ENCODE measurements around the gene CCDC90B. TPM values are rescaled to one million over a fixed set of nuclear protein-coding genes. Genes with fewer than 3 reads are reported as not detected.

Gene CCDC90B
- total and polyA plus RNA-seq, 4 donors = 18.8 to 40.5 (median 28.1) TPM

GRCh38 chr11:83219095-83219494 is 67.1 kb downstream of the CCDC90B start:
- no peak overlapping the region for H3K4me3 ChIP-seq (ENCODE audit: low read depth in 1 of 3, low read length in 3 of 3)
- H3K9ac ChIP-seq (ENCODE audit: low read depth in 1 of 2, low read length in 2 of 2) = no peak overlapping the region
- 81% methylated on average over 8 of the region's 8 CpGs for WGBS
- no peak for TF ChIP-seq TAF1 (conservative IDR thresholded peaks at IDR 0.05)
- TF ChIP-seq FOXA2 (IDR thresholded peaks at IDR 0.05) = no peak
- no peak for TF ChIP-seq ZBTB33 (IDR thresholded peaks at IDR 0.05)
- TF ChIP-seq CTCF (IDR thresholded peaks at IDR 0.05; ENCODE audit: low read depth, low read length, missing input control) = peak; percentile 32
- TF ChIP-seq HNF4G (IDR thresholded peaks at IDR 0.05) = no peak
- peak; percentile 34 to 48 for TF ChIP-seq RAD21 (IDR thresholded peaks at IDR 0.05)
- no peak for TF ChIP-seq EGR1 (IDR thresholded peaks at IDR 0.05; ENCODE audit: low read depth in 2 of 2)
- no peak for TF ChIP-seq YY1 (IDR thresholded peaks at IDR 0.05)
- DNase-seq (ENCODE audit: low spot score) = no peak
- no peaks in the 10 kb centered on the region for H3K27me3 ChIP-seq (ENCODE audit: control insufficient read depth in 4 of 4, insufficient read depth in 4 of 4, low read length in 3 of 4)
- H3K4me1 ChIP-seq (ENCODE audit: control insufficient read depth in 4 of 4, insufficient read depth in 4 of 4, low read length in 3 of 4) = no peaks in the 10 kb centered on the region
- H3K36me3 ChIP-seq (ENCODE audit: control insufficient read depth in 4 of 4, insufficient read depth in 3 of 4, low read depth in 1 of 4, low read length in 3 of 4) = no peaks in the 10 kb centered on the region
- no peak overlapping the region for H3K27ac ChIP-seq (ENCODE audit: low read depth in 1 of 2, low read length in 2 of 2)
- H3K9me3 ChIP-seq (ENCODE audit: control insufficient read depth in 4 of 4, low read length in 3 of 4) = no peaks in the 10 kb centered on the region

Small RNA genes lying within 50 kb of the gene (small RNA-seq; reads per million reads assigned to genes)
- gene AP000873.5 = not detected

Other genes with a start within 250 kb of the CCDC90B start
- gene RAB30, start 214.5 kb downstream of the CCDC90B start, total RNA-seq = 1 to 10 TPM; 3.1 to 5.4 TPM
- gene RAB30, start 214.5 kb downstream of the CCDC90B start, polyA plus RNA-seq = 1 to 10 TPM; 2.4 to 3.3 TPM
- 10 to 100 TPM; 30.3 to 39.7 TPM for gene PCF11, start 129.2 kb downstream of the CCDC90B start, total RNA-seq
- 1 to 10 TPM; 5.9 to 7.8 TPM for gene PCF11, start 129.2 kb downstream of the CCDC90B start, polyA plus RNA-seq
- 1 to 10 TPM; 2.0 to 4.9 TPM for gene ANKRD42, start 92.7 kb downstream of the CCDC90B start, total RNA-seq
- gene ANKRD42, start 92.7 kb downstream of the CCDC90B start, polyA plus RNA-seq = 1 to 10 TPM; 2.3 to 2.4 TPM

Data from liver (tissue), 10 donors.